Panc1 (cell line): Measurements from ENCODE around the gene SLC51B.

ENCODE experiments used
- CTCF ChIP-seq: fragments of 450-650 bp; IDR thresholded peaks from 2 replicates; pipeline ENCODE4 v1.5.1; 2017; ENCODE audit warnings: mild to moderate bottlenecking
- POLR2AphosphoS5 ChIP-seq: IDR thresholded peaks from 2 replicates; pipeline ENCODE4 v1.6.1; 2012; ENCODE audit warnings: mild to moderate bottlenecking, low read depth, low read length, moderate library complexity

GRCh38 chr15:65048241-65048640 is 3.1 kb downstream of the SLC51B start:
- no peak for TF ChIP-seq CTCF
- TF ChIP-seq POLR2AphosphoS5, result no peak
